GM23248 (cell line): ENCODE data around the gene CUL3.

ENCODE experiments used
- EZH2 ChIP-seq: fragments of 200-600 bp; sonication (generic); IDR thresholded peaks from 2 replicates; pipeline ENCODE4 v1.6.1; 2018; ENCODE audit warnings: antibody characterized with exemption, mild to moderate bottlenecking; ENCODE audit not compliant: insufficient read depth, poor library complexity, severe bottlenecking
- EZH2phosphoT487 ChIP-seq: fragments of 200-600 bp; sonication (generic); IDR thresholded peaks from 2 replicates; pipeline ENCODE4 v1.6.1; 2018; ENCODE audit warnings: antibody characterized with exemption, moderate library complexity, mild to moderate bottlenecking, low read depth; ENCODE audit not compliant: insufficient read depth

DNA sequence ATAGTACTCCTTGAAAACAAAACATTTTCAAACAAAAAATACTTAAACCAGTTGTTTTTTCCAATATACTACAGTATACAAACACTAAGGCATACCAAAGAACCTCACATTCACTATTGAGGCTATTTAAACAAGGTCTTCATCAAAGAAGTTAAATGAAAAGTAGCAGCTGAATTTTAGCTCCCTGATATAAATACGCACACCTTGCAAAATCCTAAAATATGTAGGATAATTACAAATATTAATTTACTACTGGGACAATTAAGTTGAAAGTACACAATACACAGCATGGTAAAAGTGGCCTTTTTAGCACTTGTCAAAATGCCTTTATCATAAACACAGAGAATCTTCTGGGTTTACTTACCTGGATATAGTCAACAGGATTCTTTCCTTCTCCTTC, 78.7 kb downstream of the CUL3 start:
- TF ChIP-seq EZH2 (no peak), EZH2phosphoT487 (no peak)
